PC-3 (cell line): ENCODE measurements around the gene GRK1. TPM values are rescaled to one million over a fixed set of nuclear protein-coding genes. Genes with fewer than 3 reads are reported as not detected.
"Not testable (repeated sequence)": the region's sequence is repeated elsewhere in the genome, so short reads cannot be mapped to it uniquely, and the experiment has no call there.

Experiments
- ATAC-seq: fragments of 200-7000 bp; cut with Tn5 transposase; 2 replicates; pipeline ENCODE4 v1.9.1; 2020; ENCODE audit warnings: mild to moderate bottlenecking, moderate library complexity
- BruUV-seq: library from RNA; stranded (reverse); fragments of 400-500 nt; replicated peaks from 2 replicates; lab custom pipeline; 2021; lab: Mats Ljungman, UMichigan
- CTCF ChIA-PET: fragments of 300-600 bp; sonication (Branson Sonifier 250); formaldehyde crosslinking; loops from one replicate; lab custom pipeline; 2022; ENCODE audit warnings: antibody characterized with exemption; lab: Charles Lee
- POLR2A ChIA-PET: fragments of 300-600 bp; sonication (Branson Sonifier 250); formaldehyde crosslinking; loops from one replicate; lab custom pipeline; 2022; ENCODE audit warnings: antibody characterized with exemption; ENCODE audit not compliant: unreplicated experiment; lab: Charles Lee
- DNase-seq: peaks from one replicate; pipeline ENCODE4 v3.0.0-alpha.2; 2015
- H2AFZ ChIP-seq: fragments of 300-600 bp; sonication (generic); 2 replicates; pipeline ENCODE4 v1.6.0; 2016; ENCODE audit warnings: antibody characterized with exemption, low read length
- H3F3A ChIP-seq: fragments of 300-600 bp; sonication (generic); one replicate; pipeline ENCODE4 v1.6.0; 2017; ENCODE audit warnings: antibody characterized with exemption, low read length, control low read depth, mild to moderate bottlenecking; ENCODE audit not compliant: unreplicated experiment
- H3K27ac ChIP-seq: fragments of 300-600 bp; sonication (generic); 2 replicates; pipeline ENCODE4 v1.5.1; 2016; ENCODE audit warnings: mild to moderate bottlenecking, low read length
- H3K27me3 ChIP-seq: fragments of 300-600 bp; sonication (generic); 2 replicates; pipeline ENCODE4 v1.6.1; 2016; ENCODE audit warnings: low read length, mixed read lengths
- H3K36me3 ChIP-seq: fragments of 300-600 bp; sonication (generic); 2 replicates; pipeline ENCODE4 v1.6.1; 2016; ENCODE audit warnings: low read depth, mixed run types, low read length, mixed read lengths
- H3K4me1 ChIP-seq: fragments of 300-600 bp; sonication (generic); 2 replicates; pipeline ENCODE4 v1.5.1; 2016; ENCODE audit warnings: low read length; ENCODE audit not compliant: insufficient read depth
- H3K4me2 ChIP-seq: fragments of 300-600 bp; sonication (generic); 2 replicates; pipeline ENCODE4 v1.6.0; 2016; ENCODE audit warnings: low read length
- H3K4me3 ChIP-seq: fragments of 300-600 bp; sonication (generic); 2 replicates; pipeline ENCODE4 v1.5.1; 2016; ENCODE audit warnings: mild to moderate bottlenecking, low read length, mixed read lengths
- H3K79me2 ChIP-seq: fragments of 300-600 bp; sonication (generic); 2 replicates; pipeline ENCODE4 v1.6.1; 2017; ENCODE audit warnings: low read length, mixed read lengths
- H3K9ac ChIP-seq: fragments of 300-600 bp; sonication (generic); 2 replicates; pipeline ENCODE4 v1.6.0; 2016; ENCODE audit warnings: mild to moderate bottlenecking, low read length
- H3K9me2 ChIP-seq: fragments of 300-600 bp; sonication (generic); replicated peaks from 2 replicates; pipeline ENCODE4 v1.6.1; 2016; ENCODE audit warnings: mixed run types, low read length, mixed read lengths
- H3K9me3 ChIP-seq: fragments of 300-600 bp; sonication (generic); 2 replicates; pipeline ENCODE4 v1.6.1; 2016; ENCODE audit warnings: low read length, mixed read lengths
- H4K20me1 ChIP-seq: fragments of 300-600 bp; sonication (generic); 2 replicates; pipeline ENCODE4 v1.6.1; 2016; ENCODE audit warnings: low read length, mixed read lengths
- EZH2 ChIP-seq: fragments of 300-600 bp; sonication (generic); IDR thresholded peaks from one replicate; pipeline ENCODE4 v1.6.1; 2017; ENCODE audit warnings: antibody characterized with exemption, mild to moderate bottlenecking, low read length; ENCODE audit not compliant: unreplicated experiment
- EZH2phosphoT487 ChIP-seq: fragments of 300-600 bp; sonication (generic); IDR thresholded peaks from 2 replicates; pipeline ENCODE4 v1.6.1; 2018; ENCODE audit warnings: mild to moderate bottlenecking, antibody characterized with exemption, low read length, borderline replicate concordance
- intact Hi-C: fragments of 100-400 bp; cut with micrococcal nuclease; formaldehyde crosslinking; loops from 2 replicates; pipeline ENCODE4 v1.9.0; 2023
- total RNA-seq: library from RNA; depleted of rRNA; stranded (reverse); fragments of >200 nt; gene quantifications from 2 replicates; pipeline ENCODE4 v1.2.3, GENCODE V29; 2014
- TF ChIP-seq, protein P1 (sequence below): fragments of 300-600 bp; sonication (generic); conservative IDR thresholded peaks from 2 replicates; pipeline ENCODE4 v1.5.1; 2017; ENCODE audit warnings: antibody characterized with exemption, low read depth, mild to moderate bottlenecking, low read length

GRK1 gene
- total RNA-seq, 1 experiment from 2014 or later: not detected

DNA sequence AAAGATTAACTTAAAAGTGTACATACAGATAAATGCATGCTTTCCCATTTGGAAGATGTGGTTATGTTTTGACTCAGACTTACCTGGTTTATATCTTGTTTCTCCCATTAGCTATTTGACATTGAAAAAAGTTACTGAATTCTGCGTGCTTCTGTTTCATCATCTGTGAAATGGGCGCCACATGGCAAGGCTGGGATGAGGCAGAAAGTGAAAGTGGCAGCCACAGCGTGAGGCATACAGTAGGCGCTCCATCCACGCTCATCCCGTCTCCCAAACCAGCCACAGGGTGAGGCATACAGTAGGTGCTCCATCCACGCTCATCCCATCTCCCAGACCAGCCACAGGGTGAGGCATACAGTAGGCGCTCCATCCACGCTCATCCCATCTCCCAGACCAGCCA, 78.0 kb downstream of the GRK1 start:
- ATAC-seq (no peak), DNase-seq (no peak)
- ChIA-PET CTCF (no interaction called here), POLR2A (no interaction called here)
- Histone ChIP-seq H3K4me3 (no peak overlapping the region), H3K36me3 (no peaks in the 10 kb centered on the region), H3K9ac (no peak overlapping the region), H4K20me1 (no peaks in the 10 kb centered on the region), H3K4me1 (peaks cover 17% of the 10 kb centered on the region), H2AFZ (no peak overlapping the region), H3K79me2 (no peaks in the 10 kb centered on the region), H3F3A (no peaks in the 10 kb centered on the region), H3K4me2 (no peak overlapping the region), H3K9me2 (no peaks in the 10 kb centered on the region), H3K9me3 (no peaks in the 10 kb centered on the region), H3K27me3 (no peaks in the 10 kb centered on the region), H3K27ac (no peak overlapping the region)
- intact Hi-C loops: no loop called here
- BruUV-seq: no TSS peak
- TF ChIP-seq EZH2phosphoT487 (no peak), EZH2 (no peak)
- TF ChIP-seq, protein P1, sequence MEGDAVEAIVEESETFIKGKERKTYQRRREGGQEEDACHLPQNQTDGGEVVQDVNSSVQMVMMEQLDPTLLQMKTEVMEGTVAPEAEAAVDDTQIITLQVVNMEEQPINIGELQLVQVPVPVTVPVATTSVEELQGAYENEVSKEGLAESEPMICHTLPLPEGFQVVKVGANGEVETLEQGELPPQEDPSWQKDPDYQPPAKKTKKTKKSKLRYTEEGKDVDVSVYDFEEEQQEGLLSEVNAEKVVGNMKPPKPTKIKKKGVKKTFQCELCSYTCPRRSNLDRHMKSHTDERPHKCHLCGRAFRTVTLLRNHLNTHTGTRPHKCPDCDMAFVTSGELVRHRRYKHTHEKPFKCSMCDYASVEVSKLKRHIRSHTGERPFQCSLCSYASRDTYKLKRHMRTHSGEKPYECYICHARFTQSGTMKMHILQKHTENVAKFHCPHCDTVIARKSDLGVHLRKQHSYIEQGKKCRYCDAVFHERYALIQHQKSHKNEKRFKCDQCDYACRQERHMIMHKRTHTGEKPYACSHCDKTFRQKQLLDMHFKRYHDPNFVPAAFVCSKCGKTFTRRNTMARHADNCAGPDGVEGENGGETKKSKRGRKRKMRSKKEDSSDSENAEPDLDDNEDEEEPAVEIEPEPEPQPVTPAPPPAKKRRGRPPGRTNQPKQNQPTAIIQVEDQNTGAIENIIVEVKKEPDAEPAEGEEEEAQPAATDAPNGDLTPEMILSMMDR: no peak

DNA sequence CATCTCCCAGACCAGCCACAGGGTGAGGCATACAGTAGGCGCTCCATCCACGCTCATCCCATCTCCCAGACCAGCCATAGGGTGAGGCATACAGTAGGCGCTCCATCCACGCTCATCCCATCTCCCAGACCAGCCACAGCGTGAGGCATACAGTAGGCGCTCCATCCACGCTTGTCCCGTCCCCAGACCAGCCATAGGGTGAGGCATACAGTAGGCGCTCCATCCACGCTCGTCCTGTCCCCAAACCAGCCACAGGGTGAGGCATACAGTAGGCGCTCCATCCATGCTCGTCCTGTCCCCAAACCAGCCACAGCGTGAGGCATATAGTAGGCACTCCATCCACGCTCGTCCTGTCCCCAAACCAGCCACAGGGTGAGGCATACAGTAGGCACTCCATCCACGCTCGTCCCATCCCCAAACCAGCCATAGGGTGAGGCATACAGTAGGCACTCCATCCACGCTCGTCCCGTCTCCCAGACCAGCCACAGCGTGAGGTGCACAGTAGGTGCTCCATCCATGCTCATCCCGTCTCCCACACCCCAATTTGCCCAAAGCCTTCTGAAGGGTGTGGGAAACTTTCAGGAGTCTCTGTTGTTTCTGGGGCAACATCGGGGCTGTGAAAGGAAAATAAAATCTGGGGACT, 78.6 kb downstream of the GRK1 start:
- CTCF ChIA-PET, H3K27me3 ChIP-seq, DNase-seq: not testable (repeated sequence)

DNA sequence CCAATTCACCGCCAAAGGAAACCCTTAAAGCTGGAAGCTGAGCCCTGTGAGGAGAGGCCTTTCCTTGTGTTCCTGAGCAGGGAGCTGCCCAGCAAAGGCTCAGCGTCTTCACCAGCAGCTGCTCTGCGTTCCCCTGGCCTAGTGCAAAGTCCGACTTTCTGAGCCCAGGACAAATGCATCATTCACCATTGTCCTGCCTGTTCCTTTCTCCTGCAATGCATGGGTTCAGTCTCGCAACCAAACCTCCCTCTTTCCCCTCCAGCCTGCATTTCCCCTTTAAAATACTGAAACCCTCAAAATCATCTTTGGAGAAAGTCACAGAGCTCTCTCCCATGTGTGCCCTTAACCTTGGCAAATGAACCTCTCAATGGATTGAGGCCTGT, 79.1 kb downstream of the GRK1 start:
- BruUV-seq: no TSS peak
- Histone ChIP-seq H3F3A (no peaks in the 10 kb centered on the region), H3K9ac (no peak overlapping the region), H4K20me1 (no peaks in the 10 kb centered on the region), H2AFZ (no peak overlapping the region), H3K9me2 (no peaks in the 10 kb centered on the region), H3K36me3 (no peaks in the 10 kb centered on the region), H3K9me3 (no peaks in the 10 kb centered on the region), H3K79me2 (no peaks in the 10 kb centered on the region), H3K4me3 (no peak overlapping the region), H3K27ac (no peak overlapping the region), H3K4me2 (no peak overlapping the region), H3K4me1 (peaks cover 17% of the 10 kb centered on the region), H3K27me3 (no peaks in the 10 kb centered on the region)
- intact Hi-C loops: no loop called here
- POLR2A ChIA-PET: no interaction called here
- TF ChIP-seq EZH2phosphoT487 (no peak), EZH2 (no peak)
- TF ChIP-seq, protein P1: no peak
- ATAC-seq (no peak), DNase-seq (no peak)
- CTCF ChIA-PET: no interaction called here

More for the DNA sequence above, 78.6 kb downstream of the GRK1 start:
- H3K4me3 ChIP-seq, H2AFZ ChIP-seq, H3K9me2 ChIP-seq, H3F3A ChIP-seq, ATAC-seq, H3K9me3 ChIP-seq, H3K9ac ChIP-seq, BruUV-seq, intact Hi-C loops, H3K79me2 ChIP-seq, POLR2A ChIA-PET, H4K20me1 ChIP-seq, H3K36me3 ChIP-seq, H3K4me2 ChIP-seq, H3K27ac ChIP-seq: not testable (repeated sequence)
- peaks cover 17% of the 10 kb centered on the region for H3K4me1 ChIP-seq
